Measurements from ENCODE around the gene GRHL3.

Gene GRHL3

GRCh38 chr1:24355466-24355865 lies 36.3 kb downstream of the GRHL3 start:
- DNase-seq (ENCODE audit: low read depth), result no peak
- H3K4me3 ChIP-seq (ENCODE audit: low read length), result no peak overlapping the region
- no peak for TF ChIP-seq CTCF (IDR thresholded peaks at IDR 0.05; ENCODE audit: insufficient read depth, low read depth, low read length, missing control alignments)

- DNase-seq (ENCODE audit: low read depth), result no peak
- H3K4me3 ChIP-seq (ENCODE audit: low read length), result no peak overlapping the region
- TF ChIP-seq CTCF (IDR thresholded peaks at IDR 0.05; ENCODE audit: insufficient read depth, low read depth, low read length, missing control alignments), result no peak
Measured at GRCh38 chr1:24357038-24357437, 37.9 kb downstream of the GRHL3 start.

GRCh38 chr1:24360681-24361080 lies 41.5 kb downstream of the GRHL3 start:
- TF ChIP-seq CTCF (IDR thresholded peaks at IDR 0.05; ENCODE audit: insufficient read depth, low read depth, low read length, missing control alignments), result no peak
- H3K4me3 ChIP-seq (ENCODE audit: low read length), result no peak overlapping the region
- DNase-seq (ENCODE audit: low read depth), result no peak

GRCh38 chr1:24361811-24362210 lies 42.7 kb downstream of the GRHL3 start:
- H3K4me3 ChIP-seq (ENCODE audit: low read length), result no peak overlapping the region
- TF ChIP-seq CTCF (IDR thresholded peaks at IDR 0.05; ENCODE audit: insufficient read depth, low read depth, low read length, missing control alignments), result no peak
- DNase-seq (ENCODE audit: low read depth), result no peak

GRCh38 chr1:24362396-24362795 lies 43.2 kb downstream of the GRHL3 start:
- no peak overlapping the region for H3K4me3 ChIP-seq (ENCODE audit: low read length)
- TF ChIP-seq CTCF (IDR thresholded peaks at IDR 0.05; ENCODE audit: insufficient read depth, low read depth, low read length, missing control alignments), result no peak
- DNase-seq (ENCODE audit: low read depth), result no peak

- H3K4me3 ChIP-seq (ENCODE audit: low read length), result no peak overlapping the region
- DNase-seq (ENCODE audit: low read depth), result peak; percentile 91
- TF ChIP-seq CTCF (IDR thresholded peaks at IDR 0.05; ENCODE audit: insufficient read depth, low read depth, low read length, missing control alignments), result no peak
Measured at GRCh38 chr1:24362982-24363614, 43.9 kb downstream of the GRHL3 start.

GRCh38 chr1:24363994-24364393 lies 44.8 kb downstream of the GRHL3 start:
- DNase-seq (ENCODE audit: low read depth), result no peak

More at GRCh38 chr1:24363994-24364393, 44.8 kb downstream of the GRHL3 start:
- no peak for TF ChIP-seq CTCF (IDR thresholded peaks at IDR 0.05; ENCODE audit: insufficient read depth, low read depth, low read length, missing control alignments)
- no peak overlapping the region for H3K4me3 ChIP-seq (ENCODE audit: low read length)

All from epithelial cell of esophagus (primary cell).